Left ventricle myocardium superior (tissue), 1 donor: ENCODE data around the gene BAIAP2L2. TPM values are rescaled to one million over a fixed set of nuclear protein-coding genes. Genes with fewer than 3 reads are reported as not detected.
A peak's percentile ranks its signal among the peaks of the same experiment; 100 is the strongest.

Experiments used
- ATAC-seq: fragments of 200-7000 bp; cut with Tn5 transposase; one replicate; pipeline ENCODE4 v1.9.1; 2020; ENCODE audit warnings: mild to moderate bottlenecking, moderate library complexity
- DNase-seq: peaks from one replicate; pipeline ENCODE4 v3.0.0-alpha.2; 2020
- intact Hi-C: fragments of 100-400 bp; cut with micrococcal nuclease; formaldehyde crosslinking; loops from one replicate; pipeline ENCODE4 v1.11.0; 2022
- total RNA-seq: library from RNA; stranded (reverse); fragmentation: NEBNext Ultra II Directional; extraction: Animal tissue kit (Norgen Biotek cat#: 25700); gene quantifications from one replicate; pipeline ENCODE4 v1.2.1, GENCODE V29; 2021
- donor health status: DM: no; HTN: yes; CAD: no; lungs with severe emphysema.

BAIAP2L2 gene
- total RNA-seq, 1 donor from 2014 or later, result 0.15 TPM

DNA sequence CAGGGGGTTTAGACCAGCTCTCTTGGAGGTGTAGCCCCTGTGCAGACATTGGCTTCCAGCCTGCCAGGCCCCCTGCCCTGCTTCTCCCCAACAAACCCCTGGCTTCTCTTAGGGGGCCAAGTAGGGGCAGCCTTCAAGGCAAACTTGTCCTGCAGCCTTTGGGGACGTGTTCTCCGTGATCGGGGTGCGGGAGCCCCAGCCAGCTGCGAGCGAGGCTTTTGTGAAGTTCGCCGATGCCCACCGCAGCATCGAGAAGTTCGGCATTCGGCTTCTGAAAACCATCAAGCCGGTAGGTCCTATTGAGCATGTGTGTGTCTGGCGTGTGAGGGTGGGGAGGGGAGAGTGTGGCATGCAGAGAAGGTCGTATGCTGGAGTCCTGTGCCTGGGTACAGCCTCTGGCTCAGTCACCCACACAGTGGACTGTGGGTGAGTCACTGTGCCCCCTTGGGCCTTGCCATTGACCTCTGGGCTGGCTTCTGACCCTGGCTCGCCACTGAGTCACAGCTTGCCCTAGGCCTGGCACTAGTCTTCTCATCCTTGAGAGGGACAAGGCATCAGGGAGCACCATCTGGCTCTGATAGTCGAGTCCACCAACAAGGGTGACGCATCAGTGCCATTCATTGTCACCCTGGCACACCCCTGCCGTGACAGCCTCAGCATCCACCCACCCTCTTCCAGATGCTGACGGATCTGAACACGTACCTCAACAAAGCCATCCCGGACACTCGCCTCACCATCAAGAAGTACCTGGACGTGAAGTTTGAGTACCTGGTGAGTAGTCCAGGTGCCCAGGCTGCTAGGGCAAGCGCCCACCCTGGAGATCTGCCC lies 37.9 kb downstream of the BAIAP2L2 start:
- ATAC-seq (no peak), DNase-seq (no peak)
- intact Hi-C loops, result no loop called here

DNA sequence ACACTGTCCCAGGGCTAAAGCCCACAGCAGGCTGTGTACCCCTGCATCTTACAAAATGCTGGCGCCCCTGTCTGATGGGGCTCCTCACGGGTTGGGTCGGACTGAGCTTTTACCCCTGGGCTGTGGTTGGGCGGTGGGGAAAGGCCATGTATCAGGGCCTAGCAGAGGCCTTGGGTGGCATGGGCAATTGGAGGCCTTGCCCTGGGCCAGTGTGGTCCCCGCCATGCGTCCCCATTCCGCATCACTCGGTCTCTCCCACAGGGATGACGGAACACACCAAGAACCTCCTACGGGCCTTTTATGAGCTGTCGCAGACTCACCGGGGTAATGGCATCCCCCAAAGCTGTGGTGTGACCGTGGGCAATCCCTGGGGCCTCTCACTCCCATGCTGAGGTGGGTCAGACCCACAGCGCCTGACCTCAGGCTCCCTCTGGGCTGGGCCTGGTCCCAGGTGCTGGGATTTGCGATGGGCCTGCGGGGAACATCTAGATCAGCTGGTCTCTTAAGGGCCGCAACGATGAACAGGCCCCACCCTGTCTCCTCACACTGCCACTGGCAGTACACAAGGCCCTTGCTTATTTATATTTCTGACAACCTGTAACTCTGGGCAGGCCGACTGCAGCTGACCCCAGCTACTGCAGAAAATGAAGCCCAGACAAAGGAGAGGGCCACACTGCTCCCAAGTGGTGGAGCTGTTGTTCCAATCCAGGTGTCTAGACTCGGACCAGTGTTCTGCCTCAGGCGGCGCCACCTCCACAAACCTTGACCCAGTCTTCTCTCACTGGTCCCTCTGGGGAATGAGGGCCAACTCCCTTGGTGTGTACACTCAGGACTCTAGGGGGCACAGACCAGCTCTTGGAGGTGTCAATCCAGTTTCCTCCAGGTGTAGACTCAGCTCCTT lies 38.8 kb downstream of the BAIAP2L2 start:
- ATAC-seq, result no peak
- DNase-seq, result no peak
- intact Hi-C loops, result no loop called here

DNA sequence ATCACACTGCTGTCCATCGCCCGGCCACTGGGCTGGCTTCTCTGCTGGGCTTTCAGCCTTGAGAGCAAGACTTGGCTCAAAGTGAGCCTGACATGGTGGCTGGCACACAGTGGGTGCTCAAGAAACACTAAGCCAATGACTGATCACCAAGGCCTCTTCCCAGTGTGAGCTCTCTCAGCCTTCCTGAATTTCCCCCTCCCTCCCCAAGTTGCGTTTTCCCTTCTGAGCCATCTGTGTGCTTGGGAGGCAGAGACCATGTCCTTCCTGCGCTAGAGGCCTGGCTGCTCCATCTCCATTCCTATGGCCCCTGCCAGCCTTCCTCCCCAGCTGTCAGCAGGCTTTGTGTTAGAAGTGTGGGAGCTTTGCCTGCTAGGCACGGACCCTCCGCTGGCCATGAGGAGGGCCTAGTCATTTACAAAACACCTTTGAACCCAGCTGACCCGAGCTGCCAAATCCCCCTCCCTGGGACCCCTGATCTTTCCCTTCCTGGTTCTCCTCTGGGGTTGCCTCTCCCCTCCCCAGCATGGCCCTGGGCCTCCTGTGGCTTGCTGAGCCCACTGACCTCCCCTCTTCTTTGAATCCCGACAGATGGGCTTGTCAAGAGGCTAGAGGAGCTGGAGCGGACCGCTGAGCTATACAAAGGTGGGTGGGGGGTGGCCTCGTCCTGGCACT lies 40.1 kb downstream of the BAIAP2L2 start:
- ATAC-seq, result no peak
- intact Hi-C loops, result no loop called here
- DNase-seq, result no peak

DNA sequence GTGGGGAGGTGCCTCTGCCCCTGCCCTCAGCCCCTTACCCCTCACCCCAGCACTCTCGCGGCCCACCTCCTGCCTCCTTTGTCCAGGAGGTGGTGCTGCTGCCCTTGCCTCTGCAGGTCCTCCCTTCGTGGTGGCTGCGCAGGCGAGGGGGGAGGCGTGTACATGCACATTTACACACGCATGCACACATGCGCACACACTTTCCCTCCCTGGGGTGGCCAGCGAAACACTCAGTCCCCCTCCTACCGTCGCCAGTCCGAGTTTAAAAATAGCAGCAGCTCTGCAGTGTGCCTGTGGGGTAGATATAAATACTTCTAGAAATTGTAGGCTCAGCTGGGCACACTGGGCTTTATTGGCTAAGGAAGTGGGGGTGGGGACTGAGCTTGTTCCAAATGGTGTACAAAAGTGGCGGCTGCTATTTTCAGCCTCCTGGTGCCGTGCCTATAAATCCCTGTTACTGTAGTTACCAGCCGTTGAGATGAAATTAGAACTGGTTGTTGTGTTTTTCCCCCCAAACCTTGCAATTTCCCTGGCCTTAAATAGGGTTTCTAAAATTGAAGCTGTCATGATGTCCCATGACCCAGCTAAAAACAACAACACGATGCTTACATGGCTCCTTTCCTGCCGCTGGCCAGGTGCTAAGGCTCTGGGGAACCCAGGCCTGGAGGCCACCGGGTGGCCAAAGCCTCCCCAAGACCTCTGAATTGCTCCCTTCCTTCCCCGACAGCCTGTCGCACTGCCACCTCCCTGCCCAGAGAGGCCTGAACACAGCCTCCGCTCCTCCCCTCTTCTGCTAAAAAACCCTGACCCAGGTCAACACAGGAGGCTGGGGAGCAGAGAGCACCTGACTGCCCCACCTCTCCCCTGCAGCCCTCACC lies 40.9 kb downstream of the BAIAP2L2 start:
- ATAC-seq (peak; percentile 91), DNase-seq (peak; percentile 90)
- intact Hi-C loops, result no loop called here

DNA sequence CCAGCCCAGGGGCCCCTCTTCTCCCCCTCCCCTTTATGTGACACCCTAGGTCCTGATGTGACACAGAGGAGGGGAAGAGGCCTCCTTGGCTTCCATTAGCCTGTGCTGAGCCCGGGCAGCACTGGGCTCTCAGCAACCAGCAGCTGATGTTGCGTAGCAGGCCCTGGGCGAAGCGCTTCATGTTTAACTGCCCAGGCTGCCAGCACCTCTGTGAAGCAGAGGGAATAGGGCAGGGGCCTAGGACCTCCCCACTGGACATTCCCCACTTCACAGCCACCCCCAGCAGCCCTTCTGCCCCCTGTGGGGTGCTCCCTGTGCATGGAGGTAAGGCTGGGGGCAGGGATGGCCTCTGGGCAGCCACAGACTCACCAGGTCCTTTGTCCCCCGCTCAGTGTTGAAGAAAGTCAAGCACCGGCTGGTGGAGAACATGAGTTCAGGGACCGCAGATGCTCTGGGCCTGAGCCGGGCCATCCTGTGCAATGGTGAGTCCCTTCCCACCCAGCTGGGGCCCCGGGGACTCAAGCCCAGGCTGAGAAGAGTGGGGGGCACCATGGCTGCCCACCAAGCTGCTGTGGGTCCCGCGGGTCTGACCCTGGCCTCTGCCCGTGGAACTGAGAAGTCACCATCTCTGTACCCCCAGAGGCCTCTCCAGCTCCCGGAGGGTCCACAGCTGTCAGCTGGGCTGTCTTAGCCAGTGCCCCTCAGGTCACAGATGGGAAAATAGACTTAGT lies 41.7 kb downstream of the BAIAP2L2 start:
- DNase-seq, result no peak
- intact Hi-C loops, result no loop called here
- ATAC-seq, result peak; percentile 14

DNA sequence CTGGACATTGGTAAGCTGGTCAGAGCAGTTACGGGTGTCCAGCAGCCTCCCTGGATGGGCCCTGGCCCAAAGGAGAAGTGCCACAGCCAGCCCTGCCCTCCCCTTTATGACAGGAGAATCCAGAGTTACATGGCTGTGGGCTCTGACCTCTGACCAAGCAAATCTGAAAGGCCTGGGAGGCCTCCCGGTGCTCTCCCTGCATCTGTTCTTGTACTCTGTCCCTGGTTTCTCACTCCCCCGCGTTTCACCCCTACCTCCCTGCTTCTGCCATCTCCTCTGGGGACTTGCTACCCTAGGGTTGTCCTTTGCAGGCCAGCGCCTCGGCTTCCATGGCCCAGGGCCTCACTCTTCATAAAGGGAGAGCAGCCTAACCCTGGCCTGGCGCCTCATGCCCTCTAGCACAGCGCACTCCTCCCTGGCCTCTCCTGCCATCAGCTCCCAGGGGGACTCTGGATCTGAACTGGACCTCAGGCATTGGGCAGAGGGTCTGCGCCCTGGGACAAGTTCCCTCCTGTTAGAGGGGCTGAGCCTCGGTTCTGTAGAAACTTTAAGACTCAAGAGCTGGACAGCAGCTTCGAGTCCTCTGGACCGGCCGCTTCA lies 42.6 kb downstream of the BAIAP2L2 start:
- ATAC-seq, result no peak
- intact Hi-C loops, result no loop called here
- DNase-seq, result no peak

DNA sequence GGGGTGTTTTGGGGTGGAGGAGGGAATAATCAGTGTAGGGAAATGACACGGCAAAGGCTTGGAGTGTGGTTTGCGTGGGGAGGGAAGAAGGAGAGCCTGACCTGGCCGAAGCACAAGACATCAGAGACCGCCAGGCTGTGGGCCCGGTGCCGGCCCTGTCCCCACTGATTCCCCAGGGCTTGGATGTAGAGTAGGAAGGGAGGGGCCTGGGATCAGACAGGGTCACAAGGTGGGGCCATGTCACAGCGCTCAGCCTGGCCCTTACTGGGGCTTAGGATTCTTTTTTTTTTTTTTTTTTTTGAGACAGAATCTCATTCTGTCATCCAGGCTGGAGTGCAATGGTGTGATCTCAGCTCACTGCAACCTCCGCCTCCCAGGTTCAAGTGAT lies 43.5 kb downstream of the BAIAP2L2 start:
- no peak for ATAC-seq
- no peak for DNase-seq
- intact Hi-C loops, result no loop called here

DNA sequence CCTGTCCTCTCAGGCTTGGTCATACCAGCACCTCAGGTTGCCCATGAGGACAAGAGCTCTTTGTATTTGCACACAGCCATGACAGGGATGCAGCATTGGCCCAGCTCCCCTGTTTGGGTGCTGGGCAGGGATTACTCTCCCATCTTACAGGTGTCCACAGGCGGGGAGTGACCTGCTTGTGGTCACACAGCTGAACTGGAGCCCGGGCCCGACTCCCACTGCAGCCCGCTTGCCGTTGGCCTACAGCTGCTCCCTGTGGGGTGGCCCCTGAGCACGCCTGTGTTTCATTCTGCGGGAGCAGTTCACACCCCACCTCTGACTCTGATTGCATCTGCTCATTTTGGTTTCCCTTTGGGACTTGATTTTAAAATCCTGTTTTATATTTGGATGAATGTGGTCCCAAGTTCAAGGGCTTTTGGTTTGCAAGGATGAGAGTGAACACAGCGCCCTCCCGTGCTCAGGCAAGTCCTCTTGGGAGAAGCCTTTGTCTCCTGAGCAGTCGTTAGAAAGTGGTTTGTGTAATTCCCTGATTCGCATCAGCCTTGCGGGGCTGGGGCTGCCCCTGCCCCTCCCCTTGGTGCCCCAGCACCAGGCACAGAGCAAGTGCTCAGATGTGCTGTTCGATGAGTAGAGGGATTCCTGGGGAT lies 44.0 kb downstream of the BAIAP2L2 start:
- ATAC-seq, result no peak
- no peak for DNase-seq
- intact Hi-C loops, result no loop called here

DNA sequence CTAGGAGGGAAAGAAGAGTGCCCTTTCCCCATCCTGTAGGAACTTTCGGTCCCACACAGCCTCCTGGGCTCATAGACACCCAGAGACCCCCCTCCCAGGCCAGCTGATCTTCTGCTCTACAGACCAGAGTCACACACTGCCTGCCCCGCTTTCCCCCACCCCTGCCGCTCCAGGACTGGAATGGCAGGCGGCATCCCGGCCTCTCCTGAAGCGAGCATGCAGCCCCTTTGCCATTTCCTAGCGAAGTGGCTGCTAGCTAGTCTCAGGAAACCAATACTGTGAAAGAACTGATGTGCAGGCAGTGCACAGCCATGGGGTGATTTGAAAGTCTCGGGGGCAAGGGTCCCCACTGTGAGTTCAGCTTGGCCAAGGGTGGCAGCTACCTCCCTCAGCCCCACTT lies 44.9 kb downstream of the BAIAP2L2 start:
- intact Hi-C loops, result no loop called here
- ATAC-seq (no peak), DNase-seq (no peak)

DNA sequence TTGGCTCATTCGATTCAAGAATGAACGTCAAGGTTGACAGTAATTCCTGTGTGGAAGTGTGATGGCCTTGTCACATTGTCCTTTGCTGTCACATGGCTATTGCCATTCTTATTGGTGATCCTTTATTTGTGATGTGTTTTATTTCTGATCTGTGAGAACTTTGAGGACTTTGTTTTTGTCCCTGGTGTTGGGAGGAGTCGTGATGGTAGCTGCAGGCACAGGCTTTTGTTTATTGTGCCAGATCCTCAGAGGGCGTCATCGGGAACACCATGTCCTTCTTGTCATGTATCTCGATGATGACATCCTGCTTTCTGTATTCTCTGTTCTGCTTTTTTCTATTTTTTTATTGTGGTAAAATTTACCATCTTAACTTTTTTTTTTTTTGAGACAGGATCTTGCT lies 47.7 kb downstream of the BAIAP2L2 start:
- no peak for DNase-seq
- peak; percentile 58 for ATAC-seq
- intact Hi-C loops, result no loop called here

DNA sequence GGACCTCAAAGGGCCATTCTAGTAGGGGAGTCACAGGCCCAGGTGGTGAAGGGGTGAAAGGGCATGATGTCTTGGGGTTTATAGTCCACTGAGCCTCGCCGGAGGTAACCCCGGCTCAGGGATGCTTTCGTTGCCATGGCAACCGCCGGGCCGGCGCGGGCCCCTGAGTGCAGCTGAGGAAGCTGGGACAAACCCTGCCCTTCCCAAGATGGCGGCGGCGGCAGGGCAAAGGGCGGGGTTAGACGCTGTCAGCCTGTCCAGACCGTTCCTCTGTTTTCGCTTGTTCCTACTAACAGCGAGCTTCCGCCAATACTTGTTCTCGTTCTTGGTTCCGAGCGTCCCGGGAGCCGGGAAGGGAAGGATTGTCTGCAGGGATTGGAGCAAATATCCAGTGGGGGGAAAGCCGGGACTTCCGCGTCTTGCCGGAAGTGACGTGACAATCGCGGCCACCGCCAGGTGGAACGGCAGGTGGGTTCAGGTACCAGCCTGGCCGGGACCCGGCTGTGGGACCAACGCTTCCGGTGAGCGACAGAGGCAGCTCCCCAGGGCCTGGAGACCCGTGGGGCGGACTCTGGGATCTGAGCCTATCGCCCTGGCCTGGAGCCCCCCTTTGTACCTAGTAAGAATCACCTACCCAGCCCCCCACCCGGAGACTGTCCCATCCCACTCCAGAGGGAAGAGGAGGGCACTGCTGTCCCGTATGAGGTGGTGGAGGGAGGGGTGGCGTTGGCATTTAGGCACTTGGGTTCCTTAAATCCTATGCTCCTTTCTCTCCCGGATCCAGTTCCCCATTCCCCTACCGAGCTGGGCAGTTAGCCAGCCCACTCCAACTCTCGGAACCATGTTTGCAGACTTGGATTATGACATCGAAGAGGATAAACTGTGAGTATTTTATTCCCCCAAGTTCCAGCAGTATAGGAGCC lies 53.3 kb downstream of the BAIAP2L2 start, which contains the start of gene PICK1:
Gene PICK1, plus strand, starts transcription at position 436 of the 923 bp plus-strand sequence. Its CDS starts 406 bp downstream, at position 842.
- DNase-seq, result peak; percentile 88
- intact Hi-C loops, result loop anchor here (10.0 kb wide), 1 partner anchor 508 kb away; no protein-coding TSS in a partner anchor
- peak; percentile 89 for ATAC-seq

DNA sequence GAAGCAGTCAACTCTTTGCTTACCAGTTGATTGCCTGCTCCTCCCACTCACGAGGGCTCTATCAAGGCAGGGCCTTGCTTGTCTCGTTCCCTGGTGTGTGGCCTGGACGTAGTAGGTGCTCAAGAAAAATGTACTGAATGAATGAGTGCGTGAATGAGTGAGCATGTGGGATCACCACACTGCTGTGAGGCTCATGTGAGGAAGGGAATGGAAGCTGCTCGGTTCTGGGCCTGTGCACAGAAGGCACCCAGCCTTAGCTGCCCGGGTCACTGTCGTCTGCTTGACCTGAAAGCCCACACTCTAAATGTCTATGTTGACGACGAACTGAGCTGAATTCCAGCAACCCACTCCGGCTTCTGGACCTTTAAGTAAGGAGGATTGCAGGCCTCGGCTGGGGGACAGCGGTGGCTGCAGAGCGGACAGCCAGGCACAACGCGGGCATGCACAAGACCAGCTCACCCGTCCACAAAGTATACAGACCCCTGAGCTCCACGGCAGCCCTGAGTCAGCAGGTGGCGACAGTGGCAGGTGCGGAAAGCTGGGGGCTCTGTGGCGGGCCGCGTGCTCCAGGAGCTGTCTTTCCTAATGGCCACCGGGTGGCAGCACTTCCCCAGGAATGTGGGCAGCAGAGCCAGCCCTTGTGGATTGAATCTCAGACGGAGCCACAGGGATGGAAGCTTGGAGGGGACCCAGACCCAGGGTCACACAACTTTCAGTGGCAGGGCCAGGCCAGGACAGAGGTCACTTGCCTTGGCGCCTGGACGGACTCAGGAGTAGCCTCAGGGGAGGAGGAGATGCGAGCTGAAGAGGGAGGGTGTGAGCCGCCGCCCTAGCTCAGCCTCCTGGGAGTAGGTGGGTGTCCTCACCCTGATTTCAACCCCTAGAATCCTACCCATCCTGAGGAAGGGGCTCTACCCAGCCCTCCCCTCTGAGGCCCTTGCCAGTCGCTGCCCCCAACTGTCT lies 58.3 kb downstream of the BAIAP2L2 start:
- peak; percentile 89 for DNase-seq
- intact Hi-C loops, result loop anchor here (10.0 kb wide), 1 partner anchor 513 kb away; no protein-coding TSS in a partner anchor
- peak; percentile 77 for ATAC-seq

DNA sequence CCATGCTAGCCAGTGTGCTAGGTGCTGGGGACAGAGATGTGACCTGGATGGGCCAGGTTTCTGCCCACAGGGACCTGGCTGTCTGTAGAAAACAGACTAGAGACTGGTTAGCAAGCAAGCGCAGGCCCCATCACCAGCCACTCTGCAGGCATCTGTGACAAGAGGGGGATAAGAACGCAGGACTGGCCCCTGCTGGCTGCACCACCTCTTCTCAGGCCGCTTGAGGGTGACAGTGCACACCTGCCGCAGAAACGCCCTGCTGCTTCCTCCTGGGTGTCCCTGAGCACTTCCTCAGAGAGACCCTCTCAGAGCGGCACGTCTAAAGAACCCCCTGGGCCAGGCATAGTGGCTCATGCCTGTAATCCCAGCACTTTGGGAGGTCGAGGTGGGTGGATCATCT lies 59.2 kb downstream of the BAIAP2L2 start:
- ATAC-seq, result no peak
- DNase-seq, result no peak
- intact Hi-C loops, result loop anchor here (10.0 kb wide), 1 partner anchor 514 kb away; no protein-coding TSS in a partner anchor

DNA sequence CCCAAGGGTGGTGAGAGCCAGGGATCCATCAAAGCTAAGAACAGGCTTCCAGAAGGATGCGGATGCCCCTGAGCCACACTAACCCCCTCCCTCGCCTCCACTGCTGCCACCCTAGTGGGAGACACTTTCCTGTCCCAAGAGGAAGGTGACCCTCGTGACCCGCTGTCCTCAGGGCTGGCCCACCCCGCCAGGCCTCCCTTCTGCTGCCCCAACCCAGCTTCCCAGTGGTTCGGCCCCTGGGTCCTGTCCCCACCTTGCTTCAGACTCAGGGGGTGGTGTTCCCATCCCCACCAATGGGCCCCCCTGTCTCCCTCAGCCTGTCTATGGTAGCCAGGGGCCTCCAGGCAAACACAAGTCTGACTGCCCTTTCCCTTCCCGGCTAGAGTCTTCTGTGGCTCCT lies 59.8 kb downstream of the BAIAP2L2 start:
- ATAC-seq, result no peak
- intact Hi-C loops, result loop anchor here (10.0 kb wide), 1 partner anchor 514 kb away; no protein-coding TSS in a partner anchor
- no peak for DNase-seq
